Mucosa of rectum (tissue), 2 donors: ENCODE data around the gene SMTN.
A peak's percentile ranks its signal among the peaks of the same experiment; 100 is the strongest.

ENCODE experiments used
- H3K27ac ChIP-seq, 2 donors: one replicate each; pipeline ENCODE4 v1.7.0; 2013; ENCODE audit warnings: inconsistent platforms in 2 of 2, low read depth in 2 of 2, low read length in 2 of 2
- H3K27me3 ChIP-seq, 2 donors: one replicate each; pipeline ENCODE4 v1.7.0; 2013; ENCODE audit warnings: low read length in 2 of 2; ENCODE audit not compliant: control insufficient read depth in 2 of 2, insufficient read depth in 2 of 2
- H3K36me3 ChIP-seq, 2 donors: one replicate each; pipeline ENCODE4 v1.7.0; 2013; ENCODE audit warnings: low read length in 2 of 2; ENCODE audit not compliant: control insufficient read depth in 2 of 2, insufficient read depth in 2 of 2
- H3K4me1 ChIP-seq, 2 donors: one replicate each; pipeline ENCODE4 v1.7.0; 2013; ENCODE audit warnings: low read length in 2 of 2, mild to moderate bottlenecking in 1 of 2; ENCODE audit not compliant: control insufficient read depth in 2 of 2, insufficient read depth in 2 of 2
- H3K4me3 ChIP-seq, 2 donors: one replicate each; pipeline ENCODE4 v1.7.0; 2013; ENCODE audit warnings: low read length in 2 of 2
- H3K9ac ChIP-seq, 2 donors: one replicate each; pipeline ENCODE4 v1.7.0; 2013; ENCODE audit warnings: low read length in 2 of 2, low read depth in 1 of 2, mild to moderate bottlenecking in 1 of 2
- H3K9me3 ChIP-seq, 2 donors: one replicate each; pipeline ENCODE4 v1.7.0; 2013; ENCODE audit warnings: low read length in 2 of 2; ENCODE audit not compliant: control insufficient read depth in 2 of 2
- donor health status: healthy.
- donor health status: Normal muscosa, but diverticular disease.

Gene SMTN

DNA sequence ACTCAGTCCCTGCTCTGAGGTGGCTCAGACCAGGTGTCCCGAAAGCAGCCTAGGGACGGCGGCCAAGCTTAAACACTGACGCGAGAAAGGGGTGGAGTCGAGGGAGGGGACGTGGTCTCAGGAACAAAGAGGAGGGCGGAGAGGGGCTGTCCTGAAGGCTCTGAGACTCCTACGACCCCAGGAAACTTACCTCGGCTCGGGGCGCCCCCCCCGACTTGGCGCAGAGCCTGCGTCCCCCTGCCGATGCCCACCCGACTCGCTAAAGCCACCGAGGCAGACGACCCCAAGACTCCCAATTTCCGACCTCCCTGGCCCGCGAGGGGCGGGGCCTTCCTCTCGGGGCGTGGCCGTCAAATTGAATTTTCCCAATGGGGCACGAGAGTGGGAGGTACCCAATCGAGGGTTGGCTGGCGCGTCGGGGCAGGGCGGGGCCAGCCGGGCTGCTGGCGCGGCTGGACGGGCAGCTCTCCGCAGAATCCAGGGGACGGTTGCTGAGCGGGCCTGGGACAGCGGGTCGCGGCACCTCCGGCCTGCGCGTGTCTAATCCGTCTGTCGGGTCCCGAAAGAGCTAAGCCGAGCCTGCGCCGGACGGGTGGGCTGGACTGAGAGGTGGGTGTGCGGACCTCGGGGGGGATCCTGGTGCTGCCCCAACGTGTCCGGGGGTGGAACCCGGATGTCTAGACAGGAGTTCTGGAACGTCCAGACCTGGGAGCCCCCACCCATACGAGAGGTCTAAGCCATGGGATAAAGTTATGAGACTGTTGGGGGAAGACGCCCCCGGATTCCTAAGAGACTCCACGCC is at the start of gene SMTN:
SMTN (plus strand) TSS at position 471 of the 802 bp plus-strand sequence. CDS start 1,941 bp downstream, outside the sequence.
- peaks cover 46 to 61% of the 10 kb centered on the region in 2 donors for H3K4me1 ChIP-seq
- peaks cover 0 to under 1% of the 10 kb centered on the region in 2 donors for H3K36me3 ChIP-seq
- no peaks in the 10 kb centered on the region for H3K9me3 ChIP-seq
- H3K4me3 ChIP-seq: peak within 1 kb of the TSS; percentile 81 to 93
- H3K9ac ChIP-seq: peak within 1 kb of the TSS; percentile 91 to 97
- peak within 1 kb of the TSS; percentile 80 to 89 for H3K27ac ChIP-seq
- no peaks in the 10 kb centered on the region for H3K27me3 ChIP-seq

DNA sequence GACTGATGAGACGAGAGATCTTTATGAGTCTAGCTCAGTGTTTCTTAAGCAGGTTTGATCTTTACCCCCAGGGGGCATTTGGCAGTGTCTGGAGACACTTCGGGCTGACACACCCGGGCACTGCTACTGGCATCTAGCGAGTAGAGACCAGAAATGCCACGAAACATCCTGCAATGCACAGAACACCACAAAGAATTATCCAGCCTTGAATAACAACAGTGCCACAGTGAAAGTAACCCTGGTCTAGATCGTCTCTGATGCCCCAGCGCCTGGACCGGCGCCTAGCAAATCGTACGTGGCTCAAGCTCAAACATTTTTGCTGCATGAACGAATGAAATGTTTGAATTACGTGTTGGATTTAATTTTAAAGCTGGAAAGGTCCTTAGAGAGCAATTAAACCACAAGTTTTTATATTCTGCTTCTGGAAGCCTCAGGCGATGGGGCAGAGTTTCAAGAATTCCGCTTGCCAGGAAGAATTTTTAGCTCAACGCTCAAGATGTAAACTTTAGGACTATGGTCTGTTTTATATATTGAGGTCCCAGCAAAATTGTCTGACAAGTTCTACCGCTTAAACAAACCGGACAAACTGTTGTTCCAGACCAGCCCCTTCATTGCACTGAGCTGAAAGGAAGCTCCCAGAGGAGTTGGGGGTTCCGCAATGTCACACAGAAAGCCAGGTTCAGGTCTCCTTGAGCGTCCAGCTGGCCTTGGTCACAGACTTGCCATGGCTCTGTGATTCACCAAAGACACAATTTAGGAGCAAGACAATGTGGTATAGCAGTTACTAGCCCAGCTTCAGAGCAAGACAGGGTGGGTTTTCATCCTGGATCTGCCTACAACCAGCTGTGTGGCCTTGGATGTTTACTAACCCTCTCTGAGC is 44.2 kb upstream of the SMTN start:
- Histone ChIP-seq H3K4me1 (peaks cover 7% of the 10 kb centered on the region in 2 donors), H3K4me3 (peak overlapping the region in 1 of 2 donors; percentile 39), H3K27ac (peak overlapping the region; percentile 69 to 70), H3K27me3 (no peaks in the 10 kb centered on the region), H3K36me3 (no peaks in the 10 kb centered on the region), H3K9ac (peak overlapping the region in 1 of 2 donors; percentile 44), H3K9me3 (no peaks in the 10 kb centered on the region)

DNA sequence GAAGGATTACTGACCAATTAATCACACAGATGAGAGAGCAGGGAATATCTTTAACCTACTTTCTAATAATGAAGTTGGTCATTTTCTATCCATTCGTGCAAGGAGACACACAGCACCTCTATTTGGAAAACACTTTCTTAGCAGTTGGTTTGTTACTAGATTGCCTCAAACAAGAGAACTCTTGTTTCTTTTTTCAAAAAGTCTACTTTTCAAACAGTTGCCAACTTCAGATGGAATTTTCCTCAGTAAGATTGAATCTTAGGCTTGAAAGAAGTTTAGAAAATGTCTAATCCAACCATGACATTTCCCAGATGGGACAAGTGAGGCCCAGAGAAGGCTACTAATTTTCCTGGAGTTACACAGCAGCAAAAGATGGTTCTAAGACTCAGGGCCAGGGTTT is 42.4 kb upstream of the SMTN start:
- peak overlapping the region; percentile 66 to 69 for H3K27ac ChIP-seq
- no peak overlapping the region for H3K9ac ChIP-seq
- H3K4me1 ChIP-seq: peaks cover 7% of the 10 kb centered on the region in 2 donors

DNA sequence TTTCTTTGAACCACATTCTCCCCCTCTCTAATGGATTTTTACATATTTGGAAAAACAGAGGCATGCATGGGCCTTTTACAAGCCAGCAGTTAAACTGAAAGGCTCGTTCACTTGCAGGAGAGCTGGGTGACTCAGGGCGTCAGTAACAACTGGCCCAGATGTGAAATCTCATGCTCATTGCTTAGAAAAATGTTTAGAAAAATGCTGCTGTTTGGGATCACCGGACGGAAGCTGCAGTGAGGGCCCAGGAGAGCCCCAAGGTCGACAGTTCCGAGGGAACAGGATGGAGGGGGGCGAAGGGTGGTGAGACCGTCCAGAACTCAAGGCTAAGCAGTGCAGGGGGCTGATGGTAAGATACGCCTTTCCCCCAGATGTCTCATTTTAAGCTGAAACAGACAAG is 41.7 kb upstream of the SMTN start:
- no peak overlapping the region for H3K4me3 ChIP-seq
- H3K27ac ChIP-seq: peak overlapping the region; percentile 69 to 75
- H3K4me1 ChIP-seq: peaks cover 7% of the 10 kb centered on the region in 2 donors

More for the DNA sequence above, 42.4 kb upstream of the SMTN start:
- no peaks in the 10 kb centered on the region for H3K27me3 ChIP-seq
- H3K9me3 ChIP-seq: no peaks in the 10 kb centered on the region
- H3K36me3 ChIP-seq: no peaks in the 10 kb centered on the region
- no peak overlapping the region for H3K4me3 ChIP-seq

GRCh38 chr22:31040542-31041398 is 40.3 kb upstream of the SMTN start:
- peaks cover 7% of the 10 kb centered on the region in 2 donors for H3K4me1 ChIP-seq

More for the DNA sequence above, 41.7 kb upstream of the SMTN start:
- Histone ChIP-seq H3K27me3 (no peaks in the 10 kb centered on the region), H3K36me3 (no peaks in the 10 kb centered on the region), H3K9ac (peak overlapping the region in 1 of 2 donors; percentile 33), H3K9me3 (no peaks in the 10 kb centered on the region)

GRCh38 chr22:31044262-31044861 is 36.8 kb upstream of the SMTN start:
- no peak overlapping the region for H3K4me3 ChIP-seq
- H3K27me3 ChIP-seq: no peaks in the 10 kb centered on the region
- H3K9ac ChIP-seq: no peak overlapping the region
- H3K4me1 ChIP-seq: peaks cover 0 to 3% of the 10 kb centered on the region in 2 donors
- H3K27ac ChIP-seq: peak overlapping the region; percentile 44 to 67
- no peaks in the 10 kb centered on the region for H3K9me3 ChIP-seq
- no peaks in the 10 kb centered on the region for H3K36me3 ChIP-seq

More at GRCh38 chr22:31040542-31041398, 40.3 kb upstream of the SMTN start:
- Histone ChIP-seq H3K9ac (no peak overlapping the region), H3K4me3 (no peak overlapping the region), H3K36me3 (no peaks in the 10 kb centered on the region), H3K27me3 (no peaks in the 10 kb centered on the region), H3K27ac (peak overlapping the region in 1 of 2 donors; percentile 11), H3K9me3 (no peaks in the 10 kb centered on the region)

DNA sequence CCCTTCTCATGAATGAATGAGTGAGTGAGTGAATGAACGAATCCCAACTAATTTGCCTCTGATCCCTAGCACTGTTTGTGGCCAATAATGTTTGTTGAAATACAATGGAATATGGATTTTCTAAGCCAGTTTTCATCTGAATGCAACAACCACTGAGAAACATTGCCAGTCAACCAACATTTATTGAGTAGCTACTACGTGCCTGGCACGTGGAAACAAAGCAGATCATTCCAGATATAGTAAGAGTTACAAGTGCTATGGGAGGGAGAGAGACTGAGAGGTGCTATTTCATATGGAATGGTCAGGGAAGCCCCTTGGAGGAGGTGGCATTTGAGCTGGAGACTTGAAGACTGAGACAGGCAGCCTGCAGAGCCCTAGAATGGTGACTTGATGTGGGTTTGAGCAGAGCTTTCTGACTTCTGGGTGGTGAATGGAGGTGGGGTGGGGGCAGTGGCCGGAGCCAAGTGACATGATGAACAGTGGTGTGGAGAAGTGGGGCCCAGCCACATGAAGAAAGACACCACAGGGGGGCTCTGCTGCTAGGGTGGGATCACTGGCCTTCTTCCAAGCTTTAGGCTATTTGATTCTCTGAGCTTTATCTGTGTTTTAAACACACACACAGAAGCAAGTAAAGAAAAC is 35.1 kb upstream of the SMTN start:
- Histone ChIP-seq H3K4me1 (peaks cover 0 to 2% of the 10 kb centered on the region in 2 donors), H3K27ac (peak overlapping the region; percentile 52 to 58), H3K36me3 (no peaks in the 10 kb centered on the region), H3K9me3 (no peaks in the 10 kb centered on the region), H3K9ac (no peak overlapping the region), H3K4me3 (no peak overlapping the region), H3K27me3 (no peaks in the 10 kb centered on the region)

- peak overlapping the region; percentile 52 to 58 for H3K27ac ChIP-seq
- peaks cover 0 to 2% of the 10 kb centered on the region in 2 donors for H3K4me1 ChIP-seq
- H3K9ac ChIP-seq: no peak overlapping the region
Measured at GRCh38 chr22:31046539-31047226, 34.4 kb upstream of the SMTN start.

More at GRCh38 chr22:31046539-31047226, 34.4 kb upstream of the SMTN start:
- Histone ChIP-seq H3K36me3 (no peaks in the 10 kb centered on the region), H3K9me3 (no peaks in the 10 kb centered on the region), H3K27me3 (no peaks in the 10 kb centered on the region), H3K4me3 (no peak overlapping the region)
